ENCODE results near the gene TNNI3K.

DNA sequence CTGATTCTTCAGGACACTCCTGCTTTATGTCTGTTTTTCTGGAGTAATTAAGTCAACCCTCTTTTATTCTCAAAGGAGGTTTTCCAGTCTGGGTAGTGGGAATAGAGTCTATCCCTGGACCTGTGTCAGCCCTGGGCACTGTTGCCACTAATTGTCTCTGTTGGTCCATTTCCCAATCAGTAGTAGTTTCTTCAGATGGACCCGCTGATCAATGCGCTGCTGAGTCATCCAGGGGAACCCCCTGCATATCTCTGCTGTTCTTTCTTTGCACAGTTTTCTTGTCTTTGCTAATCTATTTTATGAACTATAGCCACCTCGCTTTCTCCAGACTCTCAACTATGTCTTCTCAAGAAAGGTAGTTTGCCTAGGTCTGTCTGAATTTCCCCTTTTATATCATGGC, 82.5 kb downstream of the TNNI3K start:
- TF ChIP-seq, protein P1, sequence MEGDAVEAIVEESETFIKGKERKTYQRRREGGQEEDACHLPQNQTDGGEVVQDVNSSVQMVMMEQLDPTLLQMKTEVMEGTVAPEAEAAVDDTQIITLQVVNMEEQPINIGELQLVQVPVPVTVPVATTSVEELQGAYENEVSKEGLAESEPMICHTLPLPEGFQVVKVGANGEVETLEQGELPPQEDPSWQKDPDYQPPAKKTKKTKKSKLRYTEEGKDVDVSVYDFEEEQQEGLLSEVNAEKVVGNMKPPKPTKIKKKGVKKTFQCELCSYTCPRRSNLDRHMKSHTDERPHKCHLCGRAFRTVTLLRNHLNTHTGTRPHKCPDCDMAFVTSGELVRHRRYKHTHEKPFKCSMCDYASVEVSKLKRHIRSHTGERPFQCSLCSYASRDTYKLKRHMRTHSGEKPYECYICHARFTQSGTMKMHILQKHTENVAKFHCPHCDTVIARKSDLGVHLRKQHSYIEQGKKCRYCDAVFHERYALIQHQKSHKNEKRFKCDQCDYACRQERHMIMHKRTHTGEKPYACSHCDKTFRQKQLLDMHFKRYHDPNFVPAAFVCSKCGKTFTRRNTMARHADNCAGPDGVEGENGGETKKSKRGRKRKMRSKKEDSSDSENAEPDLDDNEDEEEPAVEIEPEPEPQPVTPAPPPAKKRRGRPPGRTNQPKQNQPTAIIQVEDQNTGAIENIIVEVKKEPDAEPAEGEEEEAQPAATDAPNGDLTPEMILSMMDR (IDR thresholded peaks at IDR 0.05) = no peak
- TF ChIP-seq YY1 (IDR thresholded peaks at IDR 0.05; ENCODE audit: low read depth) (no peak), EZH2phosphoT487 (IDR thresholded peaks at IDR 0.05; ENCODE audit: borderline replicate concordance, low read depth) (no peak), RFX5 (IDR thresholded peaks at IDR 0.05; ENCODE audit: low read length) (no peak), JUND (IDR thresholded peaks at IDR 0.05) (no peak)
- TF ChIP-seq, protein P2, sequence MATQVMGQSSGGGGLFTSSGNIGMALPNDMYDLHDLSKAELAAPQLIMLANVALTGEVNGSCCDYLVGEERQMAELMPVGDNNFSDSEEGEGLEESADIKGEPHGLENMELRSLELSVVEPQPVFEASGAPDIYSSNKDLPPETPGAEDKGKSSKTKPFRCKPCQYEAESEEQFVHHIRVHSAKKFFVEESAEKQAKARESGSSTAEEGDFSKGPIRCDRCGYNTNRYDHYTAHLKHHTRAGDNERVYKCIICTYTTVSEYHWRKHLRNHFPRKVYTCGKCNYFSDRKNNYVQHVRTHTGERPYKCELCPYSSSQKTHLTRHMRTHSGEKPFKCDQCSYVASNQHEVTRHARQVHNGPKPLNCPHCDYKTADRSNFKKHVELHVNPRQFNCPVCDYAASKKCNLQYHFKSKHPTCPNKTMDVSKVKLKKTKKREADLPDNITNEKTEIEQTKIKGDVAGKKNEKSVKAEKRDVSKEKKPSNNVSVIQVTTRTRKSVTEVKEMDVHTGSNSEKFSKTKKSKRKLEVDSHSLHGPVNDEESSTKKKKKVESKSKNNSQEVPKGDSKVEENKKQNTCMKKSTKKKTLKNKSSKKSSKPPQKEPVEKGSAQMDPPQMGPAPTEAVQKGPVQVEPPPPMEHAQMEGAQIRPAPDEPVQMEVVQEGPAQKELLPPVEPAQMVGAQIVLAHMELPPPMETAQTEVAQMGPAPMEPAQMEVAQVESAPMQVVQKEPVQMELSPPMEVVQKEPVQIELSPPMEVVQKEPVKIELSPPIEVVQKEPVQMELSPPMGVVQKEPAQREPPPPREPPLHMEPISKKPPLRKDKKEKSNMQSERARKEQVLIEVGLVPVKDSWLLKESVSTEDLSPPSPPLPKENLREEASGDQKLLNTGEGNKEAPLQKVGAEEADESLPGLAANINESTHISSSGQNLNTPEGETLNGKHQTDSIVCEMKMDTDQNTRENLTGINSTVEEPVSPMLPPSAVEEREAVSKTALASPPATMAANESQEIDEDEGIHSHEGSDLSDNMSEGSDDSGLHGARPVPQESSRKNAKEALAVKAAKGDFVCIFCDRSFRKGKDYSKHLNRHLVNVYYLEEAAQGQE (IDR thresholded peaks at IDR 0.05; ENCODE audit: low read depth, low read length) = no peak
- TF ChIP-seq, protein P3, sequence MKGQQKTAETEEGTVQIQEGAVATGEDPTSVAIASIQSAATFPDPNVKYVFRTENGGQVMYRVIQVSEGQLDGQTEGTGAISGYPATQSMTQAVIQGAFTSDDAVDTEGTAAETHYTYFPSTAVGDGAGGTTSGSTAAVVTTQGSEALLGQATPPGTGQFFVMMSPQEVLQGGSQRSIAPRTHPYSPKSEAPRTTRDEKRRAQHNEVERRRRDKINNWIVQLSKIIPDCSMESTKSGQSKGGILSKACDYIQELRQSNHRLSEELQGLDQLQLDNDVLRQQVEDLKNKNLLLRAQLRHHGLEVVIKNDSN (IDR thresholded peaks at IDR 0.05; ENCODE audit: borderline replicate concordance, low read depth) = no peak
- TF ChIP-seq, protein P4, sequence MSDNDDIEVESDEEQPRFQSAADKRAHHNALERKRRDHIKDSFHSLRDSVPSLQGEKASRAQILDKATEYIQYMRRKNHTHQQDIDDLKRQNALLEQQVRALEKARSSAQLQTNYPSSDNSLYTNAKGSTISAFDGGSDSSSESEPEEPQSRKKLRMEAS (IDR thresholded peaks at IDR 0.05; ENCODE audit: low read depth) = no peak

All from SK-N-SH (cell line).